Stimulated activated CD8-positive, alpha-beta memory T cell treated with anti-CD3 and anti-CD28 coated beads, Interleukin-15, amount 100 ng/mL, for 4 hours (primary cell): ENCODE data around the gene RNF114.

Experiments used
- DNase-seq, 2 donors: peaks; one replicate each; pipeline ENCODE4 v3.0.0-alpha.2; 2020; ENCODE audit warnings: low read depth in 2 of 2

The RNF114 gene

DNA sequence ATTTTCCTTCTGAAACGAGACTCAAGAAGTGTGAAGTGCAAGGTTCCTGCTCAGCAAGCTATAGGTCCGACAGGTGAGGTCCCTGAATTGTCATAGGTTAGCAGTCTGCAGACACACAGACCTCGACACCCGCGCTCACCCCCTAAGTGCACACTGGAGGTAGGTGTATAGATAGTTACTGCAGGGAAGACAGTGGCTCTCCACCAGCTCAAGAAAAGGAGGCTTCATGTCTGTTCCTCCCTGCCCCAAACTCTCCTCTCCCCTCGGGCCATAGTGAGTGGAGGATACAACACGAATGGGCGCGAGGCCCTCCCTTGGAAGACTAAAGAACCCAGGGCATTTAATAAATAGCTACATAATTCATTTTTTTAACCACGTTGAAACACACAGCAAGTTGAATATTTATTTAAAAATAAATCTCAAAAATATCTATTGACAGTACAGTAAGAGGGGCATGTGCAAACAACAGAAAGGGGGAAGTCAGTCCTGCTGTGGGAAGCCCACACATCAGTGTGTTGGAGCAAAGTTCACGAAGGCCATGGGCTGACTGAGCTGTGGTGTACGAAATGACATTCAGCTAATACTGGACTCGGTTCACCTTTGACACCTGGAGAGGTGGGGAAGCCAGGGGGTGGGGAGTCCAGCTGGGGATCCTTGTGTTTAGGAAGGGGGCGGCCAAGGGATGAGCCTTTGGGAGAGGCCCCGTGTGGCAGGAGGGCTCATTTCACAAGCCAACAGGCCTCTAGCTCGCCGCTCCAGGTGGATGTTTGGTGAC lies 31.6 kb upstream of the RNF114 start:
- DNase-seq = no peak

GRCh38 chr20:49905415-49906091 lies 30.6 kb upstream of the RNF114 start:
- no peak for DNase-seq

- DNase-seq = no peak
Observed at GRCh38 chr20:49906101-49906604, 30.0 kb upstream of the RNF114 start.

- DNase-seq = no peak
Observed at GRCh38 chr20:49906615-49907154, 29.5 kb upstream of the RNF114 start.

- DNase-seq = no peak
Observed at GRCh38 chr20:49907405-49908257, 28.6 kb upstream of the RNF114 start.

GRCh38 chr20:49908258-49908565 lies 28.0 kb upstream of the RNF114 start:
- no peak for DNase-seq

- DNase-seq = no peak
Observed at GRCh38 chr20:49909499-49910339, 26.5 kb upstream of the RNF114 start.

DNA sequence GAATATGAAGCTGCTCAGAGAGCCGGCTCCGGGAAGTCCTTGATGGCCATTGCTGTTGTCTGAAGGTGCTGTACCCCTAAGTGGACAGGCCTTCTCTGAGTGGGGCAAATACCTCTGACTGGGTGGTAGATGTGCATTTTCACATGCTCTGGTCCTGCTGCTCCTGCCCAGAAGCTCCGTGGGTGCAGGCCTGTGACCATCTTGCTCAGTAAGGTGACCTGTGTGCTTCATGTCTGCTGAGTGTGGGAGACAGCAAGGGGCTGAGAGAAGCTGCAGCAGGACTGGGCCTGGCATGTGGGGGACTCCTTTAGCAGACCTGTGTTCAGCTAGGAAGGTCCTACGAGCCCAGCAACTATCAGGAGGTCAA lies 25.9 kb upstream of the RNF114 start:
- no peak for DNase-seq

DNA sequence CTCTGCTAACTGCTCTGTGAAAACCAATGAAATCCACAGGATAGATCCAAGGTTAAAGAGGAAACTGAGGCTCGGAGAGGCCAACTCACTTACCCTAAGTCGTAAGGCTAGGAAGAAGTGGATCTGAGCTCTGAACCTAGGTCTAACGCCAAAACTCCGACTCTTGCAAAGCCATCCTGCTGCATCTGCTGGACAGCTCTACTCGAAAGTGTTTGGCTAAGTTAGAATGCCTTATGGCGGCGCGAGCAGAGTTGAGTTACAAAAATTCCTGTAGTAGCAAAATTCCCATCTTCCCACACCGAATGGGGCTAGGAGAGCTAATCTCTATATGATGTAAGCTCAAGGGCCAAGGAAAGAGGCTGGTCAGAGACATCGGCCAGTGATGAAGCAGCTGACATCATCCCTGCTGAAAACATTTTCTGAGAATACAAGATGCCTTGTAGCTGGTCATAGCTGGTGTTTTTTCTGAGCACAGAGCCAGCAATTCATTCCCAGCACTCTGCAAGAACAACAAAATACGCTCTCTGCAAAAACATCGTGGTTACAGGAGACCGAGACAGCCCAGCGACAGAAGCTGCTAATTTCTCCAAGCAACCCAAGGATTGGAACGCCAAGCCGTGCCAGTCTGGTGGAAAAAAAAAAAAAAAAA lies 22.7 kb upstream of the RNF114 start:
- no peak for DNase-seq

DNA sequence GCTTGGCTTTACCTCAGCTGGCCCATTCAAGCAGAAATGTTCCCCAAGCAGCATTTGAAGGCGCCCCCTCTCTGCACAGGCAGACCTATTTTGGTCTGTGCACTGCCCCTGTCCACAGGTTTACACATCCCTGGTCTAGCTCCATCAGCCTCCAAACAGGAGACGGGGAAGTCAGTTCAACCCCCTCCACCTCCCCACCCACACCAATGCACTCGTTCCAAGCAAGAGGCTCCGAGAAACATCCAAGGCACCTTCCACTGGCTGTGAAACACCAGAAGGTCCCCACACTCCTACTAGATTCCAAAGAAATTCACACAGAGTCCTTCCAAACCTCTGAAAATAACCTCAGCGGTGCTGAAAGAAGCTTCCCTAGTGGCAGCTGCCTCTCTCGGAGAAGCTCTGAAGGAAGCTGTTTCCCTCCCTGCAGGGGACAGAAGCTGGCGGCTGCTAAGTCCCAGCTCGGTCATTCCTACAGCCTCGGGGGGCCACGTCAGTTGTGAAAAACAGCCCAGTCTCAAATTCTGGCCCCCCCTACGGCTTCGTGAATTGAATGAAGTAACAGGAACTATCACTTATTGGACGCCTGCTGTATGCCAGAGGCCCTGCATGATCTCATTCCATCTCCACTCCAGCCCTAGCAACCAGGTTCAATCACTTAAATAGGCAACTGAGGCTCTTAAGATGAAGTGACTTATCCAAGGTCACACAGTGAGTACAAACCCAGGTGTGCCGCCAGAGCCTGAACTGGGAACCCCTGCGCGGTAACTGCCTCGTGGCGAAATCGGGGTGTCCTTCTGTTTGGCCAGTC lies 21.7 kb upstream of the RNF114 start:
- DNase-seq = no peak

DNA sequence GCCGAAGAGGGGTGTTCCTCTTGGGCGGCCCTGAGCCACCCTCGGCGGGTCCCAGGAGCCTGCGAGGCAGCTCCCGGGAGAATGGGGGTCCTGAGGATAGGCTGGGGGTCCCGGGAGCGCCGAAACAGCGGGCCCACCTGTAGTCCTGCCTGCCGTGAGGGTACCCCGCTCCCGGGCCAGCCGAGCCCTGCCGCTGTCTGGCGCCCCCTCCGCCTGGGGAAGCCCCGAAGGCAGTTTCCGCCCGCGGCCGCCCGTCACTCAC lies 21.1 kb upstream of the RNF114 start:
- DNase-seq = no peak

DNA sequence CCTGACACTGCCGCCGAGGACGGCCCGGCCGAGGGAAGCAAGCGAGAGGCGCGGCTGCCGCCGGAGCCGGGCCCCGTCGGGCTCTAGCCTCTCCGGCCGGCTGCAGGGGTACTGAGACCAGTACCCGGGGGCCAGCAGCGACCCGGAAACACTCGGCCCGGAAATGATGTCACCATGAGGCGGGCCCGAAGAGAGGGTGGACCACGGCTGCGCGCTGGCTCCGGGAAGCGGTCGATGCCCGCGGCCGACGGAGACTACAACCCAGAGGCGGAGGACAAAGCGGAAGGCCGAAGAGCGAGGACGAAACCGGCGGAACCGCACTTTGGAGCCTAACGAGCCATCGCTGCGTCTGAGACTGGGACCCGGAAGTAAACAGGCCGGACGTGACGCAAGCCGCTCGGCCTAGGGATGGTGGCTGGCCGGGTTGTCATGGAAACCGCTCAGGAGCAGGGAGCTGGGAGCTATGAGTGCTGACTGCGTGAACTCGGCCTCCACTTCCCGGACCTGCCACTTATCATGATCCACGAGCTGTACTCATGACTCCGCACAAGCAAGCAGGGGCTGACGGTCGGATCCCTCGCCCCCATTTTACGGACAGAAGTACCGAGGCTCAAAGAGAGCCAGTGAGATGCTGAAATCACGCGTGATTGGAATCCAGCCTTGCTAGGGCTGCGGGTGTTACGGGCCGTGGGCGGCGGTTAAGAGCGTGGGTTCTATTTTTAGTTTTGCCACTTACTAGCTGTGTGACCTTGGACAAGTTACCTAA lies 20.6 kb upstream of the RNF114 start, which contains the start of gene SPATA2:
Gene SPATA2, minus strand, starts transcription at position 150 of the 766 bp plus-strand sequence. CDS start 7,039 bp downstream, outside the sequence.
- DNase-seq = peak; percentile 78 to 89

- DNase-seq = no peak
Observed at GRCh38 chr20:49916146-49917002, 19.8 kb upstream of the RNF114 start.

- no peak for DNase-seq
Observed at GRCh38 chr20:49918446-49918845, 17.8 kb upstream of the RNF114 start.

- DNase-seq = no peak
Observed at GRCh38 chr20:49919009-49919408, 17.2 kb upstream of the RNF114 start.

- DNase-seq = no peak
Observed at GRCh38 chr20:49919461-49919860, 16.7 kb upstream of the RNF114 start.

GRCh38 chr20:49924247-49924646 lies 11.9 kb upstream of the RNF114 start:
- no peak for DNase-seq

DNA sequence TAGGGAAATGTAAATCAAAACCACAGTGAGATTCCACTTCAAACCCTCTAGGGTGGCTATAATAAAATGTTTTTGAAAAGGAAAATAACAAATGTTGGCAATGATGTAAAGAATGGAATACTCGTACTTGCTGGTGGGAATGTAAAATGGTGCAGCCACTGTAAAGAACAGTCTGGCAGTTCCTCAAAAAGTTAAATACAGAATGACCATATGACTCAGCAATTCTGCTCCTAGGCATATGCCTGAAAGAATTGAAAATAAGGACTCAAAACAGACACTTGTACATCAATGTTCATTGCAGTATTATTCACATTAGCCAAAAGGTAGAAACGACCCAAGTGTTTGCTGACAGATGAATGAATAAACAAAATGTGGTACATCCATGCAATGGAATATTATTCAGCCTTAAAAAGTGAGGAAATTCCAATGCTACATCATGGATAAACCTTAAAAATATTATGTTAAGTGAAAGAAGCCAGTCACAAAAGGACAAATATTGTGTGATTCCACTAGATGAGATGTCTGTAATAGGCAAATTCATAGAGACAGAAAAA lies 10.2 kb upstream of the RNF114 start:
- no peak for DNase-seq
